GM12872 (cell line): ENCODE measurements around the gene NADSYN1.

Experiments used
- TF ChIP-seq, protein P1 (sequence below): IDR thresholded peaks from 3 replicates; pipeline ENCODE4 v1.5.1; 2011; ENCODE audit warnings: low read depth, mild to moderate bottlenecking, low read length, moderate library complexity; ENCODE audit not compliant: insufficient read depth

Gene NADSYN1

DNA sequence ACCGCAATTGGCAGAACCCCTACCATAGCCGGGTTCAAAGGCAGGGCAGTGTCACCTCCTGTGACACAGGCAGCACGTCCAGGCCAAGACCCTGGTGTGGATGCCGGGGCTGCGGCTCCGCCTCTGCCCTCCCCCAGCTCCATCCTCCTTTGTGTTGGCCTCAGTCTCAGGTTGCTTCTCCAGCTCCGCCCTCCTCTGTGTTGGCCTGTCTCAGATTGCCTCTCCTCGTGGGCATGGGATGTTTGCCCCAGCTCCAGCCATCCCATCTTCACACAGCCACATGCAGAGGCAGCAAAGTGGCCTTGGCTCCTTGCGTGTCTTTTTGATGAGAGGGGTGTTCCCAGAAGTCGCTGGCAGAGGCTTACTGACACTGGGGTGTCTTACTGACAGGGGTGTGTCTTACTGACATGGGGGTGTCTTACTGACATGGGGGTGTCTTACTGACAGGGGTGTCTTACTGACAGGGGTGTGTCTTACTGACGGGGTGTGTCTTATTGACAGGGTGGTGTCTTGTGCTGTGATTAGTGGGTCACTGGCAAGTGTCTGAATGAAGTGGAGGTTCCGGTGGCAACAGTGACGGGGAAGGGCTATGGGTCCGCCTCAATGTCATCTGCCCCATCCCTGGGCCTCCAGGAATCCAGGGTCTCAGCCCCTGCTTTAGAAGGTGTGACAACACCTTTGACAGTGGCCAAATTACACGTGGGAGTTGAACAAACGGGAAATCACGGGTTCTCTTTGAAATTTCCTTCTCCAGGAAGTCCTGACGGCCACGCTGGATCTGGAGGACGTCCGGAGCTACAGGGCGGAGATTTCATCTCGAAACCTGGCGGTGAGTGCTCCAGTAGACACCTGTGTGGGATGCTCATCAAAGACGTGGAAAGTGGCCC lies 24.9 kb downstream of the NADSYN1 start:
- TF ChIP-seq, protein P1, sequence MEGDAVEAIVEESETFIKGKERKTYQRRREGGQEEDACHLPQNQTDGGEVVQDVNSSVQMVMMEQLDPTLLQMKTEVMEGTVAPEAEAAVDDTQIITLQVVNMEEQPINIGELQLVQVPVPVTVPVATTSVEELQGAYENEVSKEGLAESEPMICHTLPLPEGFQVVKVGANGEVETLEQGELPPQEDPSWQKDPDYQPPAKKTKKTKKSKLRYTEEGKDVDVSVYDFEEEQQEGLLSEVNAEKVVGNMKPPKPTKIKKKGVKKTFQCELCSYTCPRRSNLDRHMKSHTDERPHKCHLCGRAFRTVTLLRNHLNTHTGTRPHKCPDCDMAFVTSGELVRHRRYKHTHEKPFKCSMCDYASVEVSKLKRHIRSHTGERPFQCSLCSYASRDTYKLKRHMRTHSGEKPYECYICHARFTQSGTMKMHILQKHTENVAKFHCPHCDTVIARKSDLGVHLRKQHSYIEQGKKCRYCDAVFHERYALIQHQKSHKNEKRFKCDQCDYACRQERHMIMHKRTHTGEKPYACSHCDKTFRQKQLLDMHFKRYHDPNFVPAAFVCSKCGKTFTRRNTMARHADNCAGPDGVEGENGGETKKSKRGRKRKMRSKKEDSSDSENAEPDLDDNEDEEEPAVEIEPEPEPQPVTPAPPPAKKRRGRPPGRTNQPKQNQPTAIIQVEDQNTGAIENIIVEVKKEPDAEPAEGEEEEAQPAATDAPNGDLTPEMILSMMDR = no peak

DNA sequence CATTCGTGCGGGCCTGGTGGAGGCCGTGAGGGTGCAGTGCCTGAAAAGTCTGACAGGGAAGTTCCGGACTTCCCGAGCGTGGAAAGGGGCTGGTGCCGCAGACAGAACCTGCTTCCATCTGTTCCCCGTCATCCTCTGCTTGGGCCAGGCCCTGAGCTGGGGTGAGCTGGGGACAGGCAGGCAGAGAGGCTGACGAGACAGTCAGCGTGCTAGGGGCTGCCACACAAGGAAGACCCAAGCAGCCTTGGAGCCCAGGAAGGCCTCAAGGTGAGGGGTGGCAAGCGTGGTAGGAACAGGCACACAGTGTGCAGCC lies 25.5 kb downstream of the NADSYN1 start:
- TF ChIP-seq, protein P1 = no peak

DNA sequence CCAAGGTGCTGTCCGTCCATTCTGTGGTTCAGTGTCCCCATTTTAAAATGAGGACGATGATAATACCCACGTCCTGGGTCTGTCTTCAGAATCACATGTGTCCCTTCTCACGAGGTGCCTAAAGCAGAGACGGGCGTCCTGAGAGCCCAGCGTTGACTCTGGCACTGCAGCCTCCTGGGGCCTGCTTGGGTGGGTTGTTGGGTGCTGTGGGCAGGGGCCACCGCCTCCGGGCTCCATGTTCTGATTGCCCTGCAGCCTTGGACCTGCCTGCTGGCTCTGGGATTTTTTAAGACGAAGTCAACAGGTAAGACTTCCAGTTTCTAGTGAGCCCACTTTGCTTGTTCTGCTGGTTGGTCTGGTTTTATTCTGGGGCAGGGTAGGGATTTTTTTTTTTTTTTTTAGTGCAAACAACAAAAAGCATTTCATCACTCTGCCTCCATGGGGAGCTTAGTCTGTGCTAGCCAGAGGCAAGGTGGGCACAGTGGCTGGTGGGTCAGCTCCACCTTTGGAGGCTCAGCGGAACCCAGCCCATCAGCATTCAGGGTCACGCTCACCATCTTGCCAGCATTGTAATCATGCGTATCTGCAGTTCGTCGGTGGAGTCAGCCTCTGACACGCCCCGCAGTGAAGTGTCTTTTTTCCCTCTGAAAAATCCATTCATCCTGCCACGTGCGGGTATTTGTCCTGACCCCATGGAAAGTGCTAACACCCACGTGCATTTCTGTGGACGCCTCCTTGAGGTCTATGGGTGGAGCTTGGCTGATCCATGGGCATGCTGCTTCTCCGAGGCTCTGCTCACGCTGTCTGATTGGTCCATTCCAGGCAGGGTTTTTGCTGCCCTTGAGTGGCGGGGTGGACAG lies 28.3 kb downstream of the NADSYN1 start:
- TF ChIP-seq, protein P1 = no peak

DNA sequence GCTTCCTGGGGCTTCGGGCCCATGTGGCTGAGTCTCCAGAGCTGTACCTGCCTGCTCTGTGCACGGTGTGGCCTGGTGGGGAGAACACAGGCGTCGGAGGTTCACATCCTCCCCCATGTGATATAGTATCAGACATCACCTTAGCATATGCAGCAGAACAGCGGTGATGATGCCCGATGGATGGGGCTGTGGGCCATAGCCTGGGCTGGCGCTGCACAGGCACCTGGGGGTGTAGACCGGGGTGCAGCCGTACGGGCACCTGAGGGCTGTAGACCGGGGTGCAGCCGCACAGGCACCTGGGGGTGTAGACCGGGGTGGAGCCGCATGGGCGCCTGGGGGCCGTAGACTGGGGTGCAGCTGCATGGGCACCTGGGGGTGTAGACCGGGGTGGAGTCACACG lies 29.2 kb downstream of the NADSYN1 start:
- TF ChIP-seq, protein P1 = no peak

DNA sequence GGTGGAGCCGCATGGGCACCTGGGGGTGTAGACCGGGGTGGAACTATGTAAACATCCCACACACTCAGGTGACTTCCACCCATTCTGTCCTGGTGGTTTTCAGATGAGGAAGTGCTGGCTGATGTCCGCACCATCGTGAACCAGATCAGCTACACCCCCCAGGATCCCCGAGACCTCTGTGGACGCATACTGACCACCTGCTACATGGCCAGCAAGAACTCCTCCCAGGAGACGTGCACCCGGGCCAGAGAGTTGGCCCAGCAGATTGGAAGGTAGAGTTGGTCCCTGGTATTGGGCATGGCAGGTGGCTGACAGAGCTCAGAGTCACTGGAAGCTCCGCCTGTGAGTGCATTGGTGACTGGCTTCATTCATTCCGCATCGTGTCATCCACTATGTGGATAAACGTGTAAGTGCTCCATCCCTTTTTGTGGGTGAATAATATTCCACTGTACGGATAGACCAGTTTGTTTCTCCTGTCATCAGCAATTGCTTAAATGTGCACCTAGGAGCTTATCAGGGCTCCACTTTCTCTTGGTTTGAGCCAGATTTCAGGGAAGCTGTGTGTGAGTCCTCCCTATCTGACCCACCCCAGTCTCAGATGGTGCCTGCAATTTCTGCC lies 29.9 kb downstream of the NADSYN1 start:
- TF ChIP-seq, protein P1 = no peak

DNA sequence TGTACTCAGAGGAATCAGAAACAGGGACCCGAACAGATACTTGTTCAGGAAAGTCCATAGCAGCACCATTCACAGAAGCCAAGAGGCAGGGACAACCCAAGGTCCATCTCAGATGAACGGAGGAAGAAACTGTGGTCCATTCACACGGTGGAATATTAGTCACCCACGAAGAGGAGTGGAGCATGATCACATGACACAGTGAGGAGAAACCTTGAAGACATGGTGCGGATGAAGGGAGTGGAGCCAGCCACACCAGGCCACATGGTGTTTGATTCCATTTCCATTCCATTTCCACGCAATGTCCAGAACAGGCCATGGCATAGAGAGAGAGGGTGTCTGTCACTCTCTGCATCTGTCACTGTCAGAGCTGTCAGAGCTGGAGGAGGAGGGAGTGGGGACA lies 30.7 kb downstream of the NADSYN1 start:
- TF ChIP-seq, protein P1 = no peak

DNA sequence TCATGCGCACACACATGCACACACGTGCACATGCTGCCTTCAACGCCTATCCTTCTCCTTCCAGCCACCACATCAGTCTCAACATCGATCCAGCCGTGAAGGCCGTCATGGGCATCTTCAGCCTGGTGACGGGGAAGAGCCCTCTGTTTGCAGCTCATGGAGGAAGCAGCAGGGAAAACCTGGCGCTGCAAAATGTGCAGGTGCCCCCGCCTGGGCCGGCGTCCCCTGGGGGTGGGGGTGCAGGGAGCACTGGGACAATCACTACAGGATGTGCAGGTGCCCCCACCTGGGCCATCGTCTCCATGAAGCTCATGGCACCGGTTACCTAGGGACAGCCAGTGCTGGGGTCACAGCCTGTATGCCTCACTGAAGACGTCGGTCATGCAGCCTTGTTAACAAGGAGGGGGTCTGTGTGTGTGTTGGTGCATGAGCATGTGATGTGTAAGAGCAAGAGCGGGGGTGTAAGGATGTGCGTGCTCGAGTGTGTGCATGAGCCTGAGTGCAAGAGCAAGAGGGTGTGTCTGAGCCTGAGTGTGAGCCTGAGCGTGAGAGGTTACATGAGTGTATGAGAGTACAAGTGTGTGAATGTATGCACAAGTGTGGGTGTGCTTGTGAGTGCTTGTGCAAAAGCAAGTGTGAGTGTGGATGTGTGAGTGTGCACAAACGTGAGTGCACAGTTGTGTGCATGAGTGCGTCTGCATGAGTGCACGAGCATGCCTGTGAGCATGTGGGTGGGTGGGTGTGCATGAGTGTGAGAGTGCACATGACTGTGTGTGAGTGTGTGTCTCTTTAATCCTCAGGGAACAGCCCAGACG lies 31.5 kb downstream of the NADSYN1 start:
- TF ChIP-seq, protein P1 = no peak
